ENCODE data around the gene SERTM2.
"Not testable (repeated sequence)": the region's sequence is repeated elsewhere in the genome, so short reads cannot be mapped to it uniquely, and the experiment has no call there.

Gene SERTM2

GRCh38 chrX:111511477-111511876 lies at the start of gene SERTM2:
Gene SERTM2 (plus strand): TSS chrX:111511645. CDS start chrX:111518858, 7,213 bp downstream.
- no peak for DNase-seq

DNA sequence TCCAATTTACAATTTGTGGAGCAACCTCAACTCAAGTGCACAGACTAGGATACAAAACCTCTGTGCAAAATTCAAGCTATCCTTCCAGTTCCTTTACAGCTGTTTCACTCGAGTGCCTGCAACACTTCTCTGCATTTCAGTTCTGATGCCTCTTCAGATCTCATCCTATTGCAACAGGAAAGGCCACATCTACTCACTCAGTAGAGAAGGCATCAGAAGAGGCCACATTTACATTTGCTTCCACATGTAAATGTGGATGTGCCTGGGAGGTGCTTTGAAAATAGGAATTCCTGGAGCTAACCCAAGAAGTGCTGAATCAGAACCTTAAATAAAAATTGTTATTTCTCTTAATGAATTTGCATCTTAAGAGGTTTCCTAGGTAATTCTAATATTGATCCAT lies 45.8 kb upstream of the SERTM2 start:
- no peak for DNase-seq

DNA sequence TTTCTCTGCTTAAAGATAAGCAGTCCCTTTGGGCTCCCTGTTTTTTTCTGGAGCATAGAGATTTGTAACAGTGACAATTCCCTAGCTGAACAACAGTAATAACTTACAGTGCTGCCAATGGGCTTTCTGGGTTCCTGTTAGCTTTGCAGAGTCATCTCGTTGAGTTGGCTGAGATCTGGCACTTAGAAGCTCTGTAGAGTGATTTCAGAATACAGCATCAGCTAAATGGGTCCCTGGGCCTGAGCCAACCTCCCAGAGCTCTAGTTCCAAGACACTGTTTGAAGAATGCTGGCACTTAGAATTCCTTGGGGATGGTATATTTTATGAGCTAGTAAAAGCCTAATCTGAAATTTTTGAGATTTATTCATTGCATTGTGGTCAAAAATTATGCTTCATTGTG lies 43.5 kb upstream of the SERTM2 start:
- DNase-seq: peak; percentile 59

DNA sequence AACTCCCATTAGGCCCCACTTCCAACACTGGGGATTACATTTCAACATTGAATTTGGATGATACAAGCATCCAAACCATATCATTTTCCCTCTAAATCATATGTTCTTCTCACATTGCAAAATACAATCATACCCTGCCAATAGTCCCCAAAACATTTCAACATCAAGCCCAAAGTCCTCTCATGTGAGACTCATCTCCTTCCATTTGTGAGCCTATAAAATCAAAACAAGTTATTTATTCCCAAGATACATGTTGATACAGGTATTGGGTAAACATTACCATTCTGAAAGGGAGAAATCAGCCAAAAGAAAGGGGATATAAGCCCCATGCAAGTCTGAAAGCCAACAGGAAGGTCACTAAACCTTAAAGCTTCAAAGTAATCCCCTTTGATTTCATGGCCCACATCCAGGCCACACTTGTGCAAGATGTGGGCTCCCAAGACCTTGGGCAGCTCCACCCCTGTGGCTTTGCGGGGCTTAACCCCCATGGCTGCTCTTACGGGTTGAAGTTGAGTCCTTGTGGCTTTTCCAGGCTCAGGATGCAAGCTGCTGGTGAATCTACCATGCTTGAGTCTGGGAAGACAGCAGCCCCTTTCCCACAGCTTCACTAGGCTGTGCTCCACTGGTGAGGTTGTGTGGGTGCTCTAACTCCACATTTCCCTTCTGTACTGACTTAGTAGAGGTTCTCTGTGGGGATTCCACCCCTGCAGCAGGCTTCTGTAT lies 40.6 kb upstream of the SERTM2 start:
- DNase-seq: no peak

- DNase-seq: no peak
Observed at GRCh38 chrX:111481896-111482295, 29.5 kb upstream of the SERTM2 start.

GRCh38 chrX:111483135-111483534 lies 28.3 kb upstream of the SERTM2 start:
- DNase-seq: no peak

DNA sequence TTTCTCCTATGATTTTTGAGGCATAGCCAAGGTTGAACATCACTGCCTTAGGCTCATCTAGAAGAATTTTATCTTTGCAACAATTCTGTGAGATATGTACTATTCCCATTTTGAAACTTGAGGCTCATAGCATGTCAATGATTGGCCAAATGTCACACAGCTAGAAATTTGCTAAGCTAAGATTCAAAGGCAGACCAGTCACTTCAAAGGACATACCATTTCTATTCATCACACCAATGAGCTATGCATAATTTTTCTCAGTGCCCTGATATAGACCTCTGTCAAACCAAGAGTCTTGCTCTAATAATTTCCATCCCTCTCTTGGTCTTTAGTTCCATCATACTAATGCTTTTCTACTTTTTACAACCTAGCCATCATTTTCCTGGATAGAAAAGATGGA lies 27.6 kb upstream of the SERTM2 start:
- DNase-seq: no peak

DNA sequence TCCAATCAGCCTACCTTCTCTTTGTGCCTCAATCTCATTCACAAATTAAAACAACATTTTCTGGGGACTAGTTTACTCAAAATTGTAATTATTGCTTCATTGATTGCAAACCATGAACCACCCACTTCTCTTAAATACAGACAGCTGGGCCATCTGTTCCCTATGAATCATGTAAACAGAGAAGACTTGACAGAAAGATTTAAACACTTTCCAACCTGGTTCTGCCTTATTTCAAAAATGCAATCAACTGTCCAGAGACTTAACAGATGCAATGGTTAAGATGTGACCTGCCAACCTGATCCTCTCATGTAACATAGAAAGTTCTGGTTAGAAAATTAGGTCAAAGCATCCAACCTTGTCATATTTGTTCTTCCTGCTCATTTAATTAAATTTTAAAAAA lies 20.8 kb upstream of the SERTM2 start:
- DNase-seq: peak; percentile 22

DNA sequence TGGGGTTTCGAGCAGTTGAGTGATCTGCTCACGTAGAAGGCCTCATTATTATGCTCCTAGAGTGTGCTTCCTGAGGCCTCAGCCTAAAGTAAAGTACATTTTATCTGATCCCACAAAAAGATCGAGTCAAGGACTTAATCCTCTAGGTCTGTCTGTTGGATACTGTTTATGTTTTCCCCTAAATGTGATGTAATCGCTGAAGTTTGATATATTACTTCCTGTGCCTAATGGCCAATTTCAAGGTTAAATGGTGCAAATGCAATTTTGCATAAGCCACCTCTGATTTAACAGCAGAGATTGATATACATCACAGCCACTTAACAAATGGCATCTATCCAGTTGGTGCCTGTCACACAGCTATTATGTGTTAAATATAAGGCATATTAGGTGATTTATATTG lies 19.4 kb upstream of the SERTM2 start:
- DNase-seq: no peak

DNA sequence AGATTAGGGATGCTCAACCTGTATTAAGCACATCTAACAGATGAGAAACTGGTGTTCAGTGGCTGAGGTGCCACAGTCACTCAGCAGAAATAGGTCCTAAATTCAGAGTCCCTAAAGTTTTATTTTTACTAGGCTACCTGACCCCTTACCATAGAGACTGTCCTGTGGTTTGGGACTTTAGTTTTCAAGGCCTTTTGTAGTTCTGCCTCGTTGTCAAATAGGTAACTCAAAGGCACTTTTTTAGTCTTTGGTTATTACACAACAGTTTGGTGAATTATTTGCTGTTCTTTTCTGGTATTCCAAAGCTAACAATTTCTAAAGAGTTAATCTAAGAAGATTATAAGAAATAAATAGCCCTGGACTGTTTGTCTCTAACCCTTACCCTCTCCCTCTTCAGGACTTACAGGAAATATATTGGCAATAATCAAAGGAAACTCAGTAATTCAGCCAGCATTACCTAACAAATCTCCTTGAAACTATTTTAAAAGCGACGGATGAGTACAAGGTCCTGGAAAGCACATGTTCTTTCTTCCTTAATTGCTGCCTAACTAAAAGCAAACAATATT lies 12.8 kb upstream of the SERTM2 start:
- DNase-seq: no peak

DNA sequence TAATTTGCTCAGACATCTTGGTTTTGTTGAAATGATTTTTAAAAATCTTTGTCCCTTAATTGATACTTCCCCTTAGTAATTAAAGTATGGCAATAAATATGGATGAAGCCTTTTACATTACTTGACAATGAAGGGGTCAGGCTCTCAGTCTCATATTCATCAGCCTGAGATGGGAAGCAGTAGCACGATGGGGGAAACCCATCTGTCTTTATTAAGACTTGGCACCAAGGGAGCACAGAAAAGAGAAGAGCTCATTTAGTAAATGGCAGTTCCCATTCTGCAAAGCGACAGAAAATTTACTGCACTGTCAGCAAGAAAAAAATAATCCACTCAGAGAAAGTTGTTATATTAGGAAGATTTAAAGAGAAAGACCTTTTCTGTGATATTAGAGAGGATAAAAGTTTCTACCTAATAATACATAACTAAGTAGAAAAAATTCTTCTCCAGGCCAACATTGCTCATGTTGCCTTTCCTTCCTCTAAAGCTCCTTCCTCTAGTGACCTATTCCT lies 7.9 kb upstream of the SERTM2 start:
- DNase-seq: no peak

DNA sequence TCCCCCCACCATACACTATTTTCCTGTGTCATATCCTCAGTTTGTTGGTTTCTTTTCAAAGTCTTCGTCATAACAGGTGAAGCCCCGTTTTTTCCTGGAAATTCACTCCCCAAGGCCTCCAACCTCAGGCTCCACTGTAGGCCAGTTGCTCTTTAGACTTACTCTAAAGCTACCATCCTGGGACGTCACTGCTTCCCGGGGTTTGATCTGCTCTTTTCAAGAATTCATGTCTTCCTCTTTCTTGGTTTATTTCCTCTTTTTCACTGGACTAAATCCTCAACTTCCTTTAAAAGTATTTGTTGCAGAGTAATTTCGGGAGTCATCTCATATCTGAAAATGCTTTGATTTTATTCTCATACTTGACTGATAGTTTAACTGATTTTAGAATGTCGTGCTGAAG lies 6.5 kb upstream of the SERTM2 start:
- no peak for DNase-seq

GRCh38 chrX:111505783-111506182 lies 5.7 kb upstream of the SERTM2 start:
- DNase-seq: no peak

- no peak for DNase-seq
Observed at GRCh38 chrX:111506826-111507225, 4.6 kb upstream of the SERTM2 start.

GRCh38 chrX:111507933-111508332 lies 3.5 kb upstream of the SERTM2 start:
- DNase-seq: no peak

DNA sequence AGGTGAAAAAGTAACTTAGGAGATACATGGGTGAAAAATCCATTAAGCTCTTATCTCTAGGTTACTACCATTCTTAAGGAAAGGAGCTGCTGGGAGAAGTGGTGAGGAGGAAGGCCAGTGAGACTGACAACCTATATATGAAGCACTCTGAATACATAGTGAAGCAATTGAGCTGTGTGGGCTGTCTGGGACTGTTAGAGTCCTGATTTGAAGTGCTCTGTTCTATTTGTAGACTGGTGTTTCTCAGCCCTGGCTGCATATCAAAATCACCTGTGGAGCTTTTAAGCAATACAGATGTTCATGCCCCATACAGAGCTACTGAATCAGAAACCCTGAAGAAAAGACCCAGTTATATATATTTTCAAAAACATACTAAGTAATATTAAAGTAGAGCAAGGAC lies 3.9 kb downstream of the SERTM2 start:
- DNase-seq: no peak

DNA sequence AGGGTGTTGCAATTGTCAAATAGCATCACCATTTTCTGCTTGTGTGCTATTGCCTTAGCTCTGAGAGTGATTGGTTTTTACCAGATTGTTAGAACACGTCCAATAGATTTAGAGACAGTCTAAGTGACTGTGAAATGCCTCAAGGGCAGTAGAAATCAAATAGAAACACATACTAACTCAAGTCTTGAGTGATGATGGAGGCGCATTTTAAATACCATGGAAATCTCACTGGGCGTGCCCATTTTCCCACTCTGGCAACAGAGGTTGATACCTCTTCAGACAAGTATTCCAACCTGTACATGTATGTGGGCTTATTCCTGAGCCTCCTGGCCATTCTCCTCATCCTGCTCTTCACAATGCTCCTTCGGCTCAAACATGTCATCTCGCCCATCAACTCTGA lies 7.2 kb downstream of the SERTM2 start:
- DNase-seq: no peak

- peak; percentile 8 for DNase-seq
Observed at GRCh38 chrX:111519215-111519614, 7.8 kb downstream of the SERTM2 start.

GRCh38 chrX:111520506-111520905 lies 9.1 kb downstream of the SERTM2 start:
- no peak for DNase-seq

DNA sequence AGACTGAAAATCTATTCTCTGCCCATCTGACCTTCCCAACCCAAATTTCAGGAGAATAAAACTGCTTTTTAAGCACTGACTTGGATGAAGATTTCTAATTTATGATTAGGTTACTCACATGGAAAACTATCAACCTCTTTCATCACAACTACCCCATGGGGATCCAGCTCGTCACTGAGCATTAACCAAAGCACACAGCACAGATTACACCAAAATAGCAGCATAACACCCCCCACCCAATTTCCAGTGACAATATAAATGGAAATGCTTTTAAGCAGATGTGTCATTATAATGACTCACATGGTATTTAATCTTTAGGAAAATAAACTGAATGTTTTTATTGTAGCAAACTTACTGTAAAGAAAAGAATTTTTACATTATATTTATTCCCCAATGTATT lies 9.7 kb downstream of the SERTM2 start:
- DNase-seq: no peak

DNA sequence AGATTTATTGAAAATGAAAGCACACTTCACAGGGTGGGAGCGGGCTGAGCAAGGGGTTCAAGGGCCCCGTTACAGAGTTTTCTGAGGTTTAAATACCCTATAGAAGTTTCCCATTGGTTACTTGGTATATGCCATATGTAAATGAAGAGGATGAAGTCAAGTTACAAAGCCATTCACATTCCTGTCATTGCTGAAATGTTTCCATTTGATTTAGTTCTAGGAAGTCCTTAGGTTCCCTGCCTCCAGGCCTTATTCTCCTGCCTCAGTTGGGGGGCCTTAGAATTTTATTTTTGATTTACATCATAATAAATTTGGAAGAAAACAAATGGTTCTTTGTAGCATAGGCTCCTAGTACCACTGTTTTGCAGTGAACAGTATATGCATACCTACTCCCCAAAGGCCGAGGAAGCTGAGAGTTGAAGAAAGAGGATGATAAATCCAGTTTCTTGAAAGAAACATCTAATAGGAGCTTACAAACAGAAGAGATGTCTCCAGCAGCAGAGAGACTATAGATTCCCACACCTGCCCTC lies 31.8 kb downstream of the SERTM2 start:
- DNase-seq: no peak

GRCh38 chrX:111549235-111549634 lies 37.8 kb downstream of the SERTM2 start:
- not testable (repeated sequence) for DNase-seq

GRCh38 chrX:111555406-111555958 lies 44.0 kb downstream of the SERTM2 start:
- no peak for DNase-seq

DNA sequence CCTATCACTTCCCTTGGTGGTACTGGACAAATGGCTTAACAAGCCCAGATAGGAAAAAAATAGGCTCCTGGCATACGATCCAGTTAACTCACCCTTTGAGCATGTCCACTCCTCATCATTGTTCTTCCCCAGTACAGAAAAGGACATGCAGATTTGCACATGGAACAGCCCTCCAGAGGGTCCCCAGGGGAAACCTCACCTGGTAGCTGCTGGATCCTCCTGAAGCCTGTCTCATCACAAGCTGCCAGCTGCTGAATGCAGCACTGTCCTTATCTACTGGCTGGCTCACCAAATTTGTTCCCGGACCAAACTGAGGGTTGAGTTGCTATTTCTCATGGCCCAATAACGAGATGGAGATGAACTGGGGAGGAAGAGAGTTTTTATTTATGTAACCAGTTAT lies 49.4 kb downstream of the SERTM2 start:
- DNase-seq: no peak

Measured in NCI-H446 treated with DMSO at 0.1 percent for 48 hours (cell line).